HepG2 (cell line): ENCODE data around the gene MEGF6. TPM values are rescaled to one million over a fixed set of nuclear protein-coding genes. Genes with fewer than 3 reads are reported as not detected.
A peak's percentile ranks its signal among the peaks of the same experiment; 100 is the strongest.

Experiments
- ATAC-seq: fragments of 200-7000 bp; cut with Tn5 transposase; 3 replicates; pipeline ENCODE4 v1.9.1; 2020; ENCODE audit warnings: mild to moderate bottlenecking, moderate library complexity
- BruUV-seq: library from RNA; stranded (reverse); fragments of 400-500 nt; replicated peaks from 2 replicates; lab custom pipeline; 2021; lab: Mats Ljungman, UMichigan
- CTCF ChIA-PET: fragments of 300-600 bp; formaldehyde crosslinking; extraction: SDS; loops from one replicate; lab custom pipeline; 2021; ENCODE audit warnings: low total read pairs, inconsistent platforms, low intra/inter-chr PET ratio; lab: Yijun Ruan, JAX
- POLR2A ChIA-PET: fragments of 350-600 bp; sonication (Branson Sonifier 250); formaldehyde crosslinking; loops from one replicate; lab custom pipeline; 2020; ENCODE audit warnings: antibody characterized with exemption, inconsistent platforms; lab: Yijun Ruan, JAX
- DNase-seq: peaks from one replicate; pipeline ENCODE4 v3.0.0-alpha.2; 2015; ENCODE audit warnings: low spot score
- FAIRE-seq: peaks from 3 replicates; lab custom pipeline; 2011; peaks lifted over from hg19 to GRCh38; lab: Jason Lieb, UNC
- H2AFZ ChIP-seq: one replicate; pipeline ENCODE4 v1.6.1; 2011; ENCODE audit warnings: low read length, inconsistent platforms
- H3K27ac ChIP-seq: fragments of 300-600 bp; 3 replicates; pipeline ENCODE4 v1.8.0; 2011; ENCODE audit warnings: mixed run types, mild to moderate bottlenecking, mixed read lengths, low read length, inconsistent platforms; ENCODE audit not compliant: insufficient read depth; ENCODE audit errors: extremely low read length
- H3K27me3 ChIP-seq, 2 experiments: fragments of 200-600 bp in 1 of 2; 2 replicates in 1 of 2; 3 replicates in 1 of 2; pipeline versions ENCODE4 v1.6.0 to v1.8.0; 2011; ENCODE audit warnings: low read length in 2 of 2, mild to moderate bottlenecking in 2 of 2, moderate library complexity in 2 of 2, inconsistent platforms in 1 of 2; ENCODE audit not compliant: insufficient read depth in 2 of 2, control insufficient read depth in 1 of 2
- H3K36me3 ChIP-seq, 2 experiments: fragments of 200-600 bp in 1 of 2; replicated peaks in 1 of 2; 2 replicates in 1 of 2; 3 replicates in 1 of 2; pipeline versions ENCODE4 v1.5.1 to v1.8.0; 2011; ENCODE audit warnings: low read length in 2 of 2, inconsistent platforms in 1 of 2; ENCODE audit not compliant: insufficient read depth in 2 of 2, control insufficient read depth in 1 of 2
- H3K4me1 ChIP-seq: 2 replicates; pipeline ENCODE4 v1.5.1; 2012; ENCODE audit warnings: low read length, inconsistent platforms; ENCODE audit not compliant: insufficient read depth
- H3K4me2 ChIP-seq: 2 replicates; pipeline ENCODE4 v1.6.0; 2011; ENCODE audit warnings: low read depth, low read length, inconsistent platforms
- H3K4me3 ChIP-seq, 3 experiments: fragments of 200-600 bp in 1 of 3; sonication (generic), shearing (Covaris generic) in 1 of 3; replicated peaks in 1 of 3; 2 replicates each; pipeline ENCODE4 v1.5.1; 2011 to 2016; ENCODE audit warnings: low read length in 3 of 3, inconsistent platforms in 2 of 3, low read depth in 2 of 3, mild to moderate bottlenecking in 2 of 3, control low read depth in 1 of 3, mixed read lengths in 1 of 3; ENCODE audit not compliant: insufficient read depth in 1 of 3
- H3K79me2 ChIP-seq: one replicate; pipeline ENCODE4 v1.6.1; 2011; ENCODE audit warnings: low read length, inconsistent platforms; ENCODE audit not compliant: insufficient read depth
- H3K9ac ChIP-seq: 2 replicates; pipeline ENCODE4 v1.6.0; 2011; ENCODE audit warnings: mild to moderate bottlenecking, low read depth, low read length, inconsistent platforms; ENCODE audit not compliant: insufficient read depth
- H3K9me3 ChIP-seq: 2 replicates; pipeline ENCODE4 v1.5.1; 2012; ENCODE audit warnings: mild to moderate bottlenecking, low read length
- H4K20me1 ChIP-seq: 2 replicates; pipeline ENCODE4 v1.6.0; 2011; ENCODE audit warnings: inconsistent platforms, mild to moderate bottlenecking, low read length, moderate library complexity; ENCODE audit not compliant: insufficient read depth
- CBX2 ChIP-seq, 2 experiments: fragments of 200-600 bp in 1 of 2; sonication (generic); formaldehyde crosslinking in 1 of 2; IDR thresholded peaks; 2 replicates each; pipeline versions ENCODE4 v1.7.0 to v1.8.1; 2018 to 2022; ENCODE audit warnings: low read depth in 2 of 2, low read length in 1 of 2, mild to moderate bottlenecking in 1 of 2, missing genetic modification reagents in 1 of 2
- CHCHD3 ChIP-seq: sonication (generic); formaldehyde crosslinking; IDR thresholded peaks from 2 replicates; pipeline ENCODE4 v1.8.0; 2022; ENCODE audit warnings: mild to moderate bottlenecking, missing genetic modification reagents, moderate library complexity
- FOXO1 ChIP-seq: sonication (generic); formaldehyde crosslinking; IDR thresholded peaks from 2 replicates; pipeline ENCODE4 v1.4.0; 2020; ENCODE audit warnings: missing genetic modification reagents
- NCOA2 ChIP-seq: sonication (generic); formaldehyde crosslinking; IDR thresholded peaks from 2 replicates; pipeline ENCODE4 v1.8.0; 2022; ENCODE audit warnings: inconsistent platforms
- PRMT3 ChIP-seq: sonication (generic); formaldehyde crosslinking; IDR thresholded peaks from 2 replicates; pipeline ENCODE4 v1.8.1; 2022; ENCODE audit warnings: low read depth, mild to moderate bottlenecking, moderate library complexity, missing genetic modification reagents, borderline replicate concordance
- SOX13 ChIP-seq, 3 experiments: fragments of 450-650 bp in 1 of 3; sonication (generic) in 1 of 3; formaldehyde crosslinking in 1 of 3; IDR thresholded peaks in 2 of 3; conservative IDR thresholded peaks in 1 of 3; 2 replicates each; pipeline versions ENCODE4 v1.5.0 to v1.6.1; 2016 to 2020; ENCODE audit warnings: antibody characterized with exemption in 1 of 3, mild to moderate bottlenecking in 1 of 3, missing compliant biosample characterization in 1 of 3, missing genetic modification reagents in 1 of 3, moderate library complexity in 1 of 3
- TARDBP ChIP-seq: sonication (generic); formaldehyde crosslinking; IDR thresholded peaks from 2 replicates; pipeline ENCODE4 v1.8.0; 2022; ENCODE audit warnings: mild to moderate bottlenecking, missing genetic modification reagents
- WIZ ChIP-seq: sonication (generic); formaldehyde crosslinking; IDR thresholded peaks from 2 replicates; pipeline ENCODE4 v1.5.1; 2020; ENCODE audit warnings: mild to moderate bottlenecking, missing genetic modification reagents
- ZFP37 ChIP-seq: sonication (generic); formaldehyde crosslinking; IDR thresholded peaks from 2 replicates; pipeline ENCODE4 v1.4.0; 2020; ENCODE audit warnings: missing genetic modification reagents, borderline replicate concordance
- ZFX ChIP-seq: sonication (generic); formaldehyde crosslinking; IDR thresholded peaks from 2 replicates; pipeline ENCODE4 v1.4.0; 2020; ENCODE audit warnings: mild to moderate bottlenecking, low read depth, missing genetic modification reagents, moderate library complexity
- ZNF3 ChIP-seq: IDR thresholded peaks from 2 replicates; pipeline ENCODE4 v1.7.0; 2017; ENCODE audit warnings: inconsistent platforms
- ZNF33A ChIP-seq: sonication (generic); formaldehyde crosslinking; IDR thresholded peaks from 2 replicates; pipeline ENCODE4 v1.5.1; 2020; ENCODE audit warnings: missing genetic modification reagents, mild to moderate bottlenecking, moderate library complexity, borderline replicate concordance
- ZNF614 ChIP-seq: IDR thresholded peaks from 2 replicates; pipeline ENCODE4 v1.6.1; 2018; ENCODE audit warnings: missing biosample characterization, missing genetic modification reagents, inconsistent platforms, borderline replicate concordance
- ZNF616 ChIP-seq: sonication (generic); formaldehyde crosslinking; IDR thresholded peaks from 2 replicates; pipeline ENCODE4 v1.5.0; 2020; ENCODE audit warnings: low read depth, mild to moderate bottlenecking, missing genetic modification reagents
- ZNF747 ChIP-seq: sonication (generic); formaldehyde crosslinking; IDR thresholded peaks from 2 replicates; pipeline ENCODE4 v1.8.1; 2023; ENCODE audit warnings: missing genetic modification reagents, mild to moderate bottlenecking, borderline replicate concordance
- ZSCAN31 ChIP-seq: sonication (generic); formaldehyde crosslinking; IDR thresholded peaks from 2 replicates; pipeline ENCODE4 v1.5.0; 2020; ENCODE audit warnings: low read depth, mild to moderate bottlenecking, missing genetic modification reagents
- WGBS: methylation state at CpG from one replicate; pipeline ENCODE4 v1.1.6; 2017; ENCODE audit warnings: low lambda C conversion rate; 5-methylcytosine and 5-hydroxymethylcytosine counted together
- in situ Hi-C: cut with HindIII; loops from 2 replicates; pipeline ENCODE4 v1.10.0; 2017; ENCODE audit warnings: low pct_unique_long_range_greater_than_20kb; ENCODE audit not compliant: extremely low pct_ligation_motif_present
- intact Hi-C: fragments of 100-400 bp; cut with micrococcal nuclease; formaldehyde crosslinking; loops from one replicate; pipeline ENCODE4 v1.10.0; 2022; ENCODE audit not compliant: unreplicated experiment
- polyA plus RNA-seq, 8 experiments: library from polyadenylated mRNA; depleted of rRNA in 3 of 8; stranded (reverse) in 7 of 8; unstranded in 1 of 8; fragments of >200 nt; fragmentation: Illumina TruSeq in 4 of 8; extraction: Trizol in 4 of 8; gene quantifications; 2 replicates each; pipeline versions ENCODE4 v1.2.1 to v1.2.3, GENCODE V29; 2011 to 2016; ENCODE audit warnings: low read depth in 4 of 8, missing spikeins in 1 of 8, mixed read lengths in 1 of 8; ENCODE audit not compliant: insufficient read depth in 1 of 8
- total RNA-seq, 5 experiments: library from RNA; depleted of rRNA; stranded (reverse); fragments of >200 nt; fragmentation: Illumina TruSeq; extraction: Trizol; gene quantifications; 2 replicates each; pipeline ENCODE4 v1.2.3, GENCODE V29; 2016; ENCODE audit warnings: low read depth in 1 of 5
- TF ChIP-seq, protein P1 (sequence below): sonication (generic); formaldehyde crosslinking; IDR thresholded peaks from 2 replicates; pipeline ENCODE4 v1.4.0; 2020; ENCODE audit warnings: low read depth, mild to moderate bottlenecking, missing genetic modification reagents
- TF ChIP-seq, protein P2 (sequence below): sonication (generic); formaldehyde crosslinking; IDR thresholded peaks from 2 replicates; pipeline ENCODE4 v1.9.0; 2021; ENCODE audit warnings: missing genetic modification reagents, mild to moderate bottlenecking, borderline replicate concordance
- TF ChIP-seq, protein P3 (sequence below): sonication (generic); formaldehyde crosslinking; conservative IDR thresholded peaks from 2 replicates; pipeline ENCODE4 v1.4.0; 2020; ENCODE audit warnings: missing genetic modification reagents

Gene MEGF6
- total and polyA plus RNA-seq, 2 of the 13 experiments (the other 11 are each of a cell fraction or from before 2014, with no cell fraction given): 1.9 TPM

DNA sequence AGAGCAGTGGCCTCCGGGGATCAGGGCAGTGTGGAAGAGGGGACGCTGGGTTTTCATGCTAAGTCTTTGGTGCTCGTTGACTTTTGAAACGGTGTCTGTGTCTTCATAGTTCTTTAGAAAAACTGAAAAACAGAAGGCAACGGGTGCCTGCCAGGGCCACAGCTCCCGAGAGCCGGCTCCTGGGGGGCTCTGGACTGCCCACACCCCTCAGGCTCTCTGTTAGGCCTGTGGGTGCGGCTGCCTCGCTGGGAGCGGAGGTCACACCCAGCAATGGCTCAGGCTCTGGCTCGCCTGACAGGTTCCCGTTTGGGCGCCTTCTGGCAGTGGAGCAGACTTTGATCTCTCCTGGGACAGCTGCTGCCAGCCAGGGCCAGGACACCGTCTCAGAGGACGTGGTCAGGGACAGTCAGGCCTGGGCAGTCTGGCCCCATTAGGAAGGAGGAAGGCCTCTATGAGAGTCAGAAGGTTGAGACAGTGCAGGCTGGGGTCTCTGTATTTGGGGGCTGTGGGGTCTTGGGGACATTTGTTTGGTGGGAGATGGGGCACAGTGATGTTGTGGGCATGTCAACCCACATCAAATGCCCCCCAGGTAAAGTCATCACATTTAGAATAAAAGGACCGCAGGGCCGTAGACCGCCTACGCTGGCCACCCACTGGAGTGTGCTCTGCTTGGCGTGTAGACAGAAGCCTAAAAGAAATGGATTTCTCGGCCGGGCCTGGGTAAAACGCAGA is 151.2 kb downstream of the MEGF6 start:
- no peaks in the 10 kb centered on the region for H4K20me1 ChIP-seq
- CTCF ChIA-PET: interaction anchor here (0.7 kb wide), 1 partner anchor 24 kb away, joined by 3 read pairs; no protein-coding TSS in a partner anchor
- H2AFZ ChIP-seq: no peak overlapping the region
- FAIRE-seq (peak; percentile 63), DNase-seq (peak; percentile 75), ATAC-seq (peak; percentile 55)
- peaks cover 43% of the 10 kb centered on the region for H3K79me2 ChIP-seq
- BruUV-seq: no TSS peak
- H3K9me3 ChIP-seq: no peaks in the 10 kb centered on the region
- in situ Hi-C loops: no loop called here
- WGBS: 12% methylated on average over 9 of the region's 23 CpGs
- peak overlapping the region; percentile 98 for H3K27ac ChIP-seq
- POLR2A ChIA-PET: interaction anchor here (0.6 to 11.4 kb wide), 6 partner anchors 12 to 140 kb away, joined by 3 to 282 read pairs (median 4); no protein-coding TSS in a partner anchor
- H3K4me3 ChIP-seq: peak overlapping the region; percentile 32 to 66 (median 36); a peak in 5 of 6 replicates
- intact Hi-C loops: no loop called here
- H3K27me3 ChIP-seq: no peaks in the 10 kb centered on the region
- H3K36me3 ChIP-seq: peaks cover 0 to 6% of the 10 kb centered on the region in 2 experiments; a peak in 4 of 5 replicates
- H3K4me2 ChIP-seq: peak overlapping the region; percentile 99
- peak overlapping the region; percentile 86 for H3K9ac ChIP-seq
- peaks cover 66% of the 10 kb centered on the region for H3K4me1 ChIP-seq
- 0 out of 2 replicates have a peak, but pooled peaks have one; percentile 8 for TF ChIP-seq FOXO1 (CRISPR knock-in tag)
- TF ChIP-seq ZNF614 (CRISPR knock-in tag): 0 out of 2 replicates have a peak, but pooled peaks have one; percentile 13
- TF ChIP-seq ZFP37 (CRISPR knock-in tag): no peak
- no peak for TF ChIP-seq PRMT3
- TF ChIP-seq TARDBP (CRISPR knock-in tag): 0 out of 2 replicates have a peak, but pooled peaks have one; percentile 28
- TF ChIP-seq, protein P1, sequence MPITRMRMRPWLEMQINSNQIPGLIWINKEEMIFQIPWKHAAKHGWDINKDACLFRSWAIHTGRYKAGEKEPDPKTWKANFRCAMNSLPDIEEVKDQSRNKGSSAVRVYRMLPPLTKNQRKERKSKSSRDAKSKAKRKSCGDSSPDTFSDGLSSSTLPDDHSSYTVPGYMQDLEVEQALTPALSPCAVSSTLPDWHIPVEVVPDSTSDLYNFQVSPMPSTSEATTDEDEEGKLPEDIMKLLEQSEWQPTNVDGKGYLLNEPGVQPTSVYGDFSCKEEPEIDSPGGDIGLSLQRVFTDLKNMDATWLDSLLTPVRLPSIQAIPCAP (CRISPR knock-in tag): no peak
- 0 out of 2 replicates have a peak, but pooled peaks have one; percentile 64 for TF ChIP-seq ZNF747
- peak; percentile 90 for TF ChIP-seq ZFX (CRISPR knock-in tag)
- TF ChIP-seq, protein P2, sequence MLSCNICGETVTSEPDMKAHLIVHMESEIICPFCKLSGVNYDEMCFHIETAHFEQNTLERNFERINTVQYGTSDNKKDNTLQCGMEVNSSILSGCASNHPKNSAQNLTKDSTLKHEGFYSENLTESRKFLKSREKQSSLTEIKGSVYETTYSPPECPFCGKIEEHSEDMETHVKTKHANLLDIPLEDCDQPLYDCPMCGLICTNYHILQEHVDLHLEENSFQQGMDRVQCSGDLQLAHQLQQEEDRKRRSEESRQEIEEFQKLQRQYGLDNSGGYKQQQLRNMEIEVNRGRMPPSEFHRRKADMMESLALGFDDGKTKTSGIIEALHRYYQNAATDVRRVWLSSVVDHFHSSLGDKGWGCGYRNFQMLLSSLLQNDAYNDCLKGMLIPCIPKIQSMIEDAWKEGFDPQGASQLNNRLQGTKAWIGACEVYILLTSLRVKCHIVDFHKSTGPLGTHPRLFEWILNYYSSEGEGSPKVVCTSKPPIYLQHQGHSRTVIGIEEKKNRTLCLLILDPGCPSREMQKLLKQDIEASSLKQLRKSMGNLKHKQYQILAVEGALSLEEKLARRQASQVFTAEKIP (CRISPR knock-in tag): no peak
- no peak for TF ChIP-seq ZNF33A (CRISPR knock-in tag)
- no peak for TF ChIP-seq CBX2 (IDR thresholded peaks at IDR 0.05; ENCODE audit: low read depth, low read length)
- TF ChIP-seq CBX2 (CRISPR knock-in tag; IDR thresholded peaks at IDR 0.05; ENCODE audit: low read depth): no peak
- TF ChIP-seq NCOA2 (CRISPR knock-in tag): no peak
- TF ChIP-seq ZNF3: no peak
- peak; percentile 44; the same call in 1 of the 2 replicates for TF ChIP-seq ZSCAN31 (CRISPR knock-in tag)
- no peak for TF ChIP-seq ZNF616 (CRISPR knock-in tag)
- TF ChIP-seq SOX13 (IDR thresholded peaks at IDR 0.05): no peak
- peak in 1 of 2 experiments; percentile 49; a peak in 1 of 4 replicates for TF ChIP-seq SOX13 (CRISPR knock-in tag; conservative IDR thresholded peaks at IDR 0.05 in 1 of 2, IDR thresholded peaks at IDR 0.05 in 1 of 2)
- no peak for TF ChIP-seq CHCHD3 (CRISPR knock-in tag)
- TF ChIP-seq, protein P3, sequence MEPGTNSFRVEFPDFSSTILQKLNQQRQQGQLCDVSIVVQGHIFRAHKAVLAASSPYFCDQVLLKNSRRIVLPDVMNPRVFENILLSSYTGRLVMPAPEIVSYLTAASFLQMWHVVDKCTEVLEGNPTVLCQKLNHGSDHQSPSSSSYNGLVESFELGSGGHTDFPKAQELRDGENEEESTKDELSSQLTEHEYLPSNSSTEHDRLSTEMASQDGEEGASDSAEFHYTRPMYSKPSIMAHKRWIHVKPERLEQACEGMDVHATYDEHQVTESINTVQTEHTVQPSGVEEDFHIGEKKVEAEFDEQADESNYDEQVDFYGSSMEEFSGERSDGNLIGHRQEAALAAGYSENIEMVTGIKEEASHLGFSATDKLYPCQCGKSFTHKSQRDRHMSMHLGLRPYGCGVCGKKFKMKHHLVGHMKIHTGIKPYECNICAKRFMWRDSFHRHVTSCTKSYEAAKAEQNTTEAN (CRISPR knock-in tag): no peak; the same call in 1 of the 2 replicates
- 0 out of 2 replicates have a peak, but pooled peaks have one; percentile 54 for TF ChIP-seq WIZ (CRISPR knock-in tag)
